Activated T-cell treated with anti-CD3 and anti-CD28 coated beads for 24 hours (primary cell): Measurements from ENCODE around the gene CDK2.

ENCODE experiments used
- DNase-seq: peaks from one replicate; pipeline ENCODE4 v3.0.0-alpha.2; 2020; ENCODE audit warnings: low read depth

CDK2 gene

GRCh38 chr12:56014205-56014604 lies 47.6 kb downstream of the CDK2 start:
- DNase-seq = no peak

GRCh38 chr12:56017181-56017580 lies 50.6 kb downstream of the CDK2 start:
- no peak for DNase-seq

- DNase-seq = no peak
Observed at GRCh38 chr12:56018356-56018755, 51.7 kb downstream of the CDK2 start.

GRCh38 chr12:56020423-56021184 lies 54.0 kb downstream of the CDK2 start, which contains the start of gene IKZF4:
Gene IKZF4, plus strand, starts transcription at chr12:56021043. Its CDS starts 451 bp downstream, at chr12:56021494.
- no peak for DNase-seq

- no peak for DNase-seq
Observed at GRCh38 chr12:56021889-56022497, 55.4 kb downstream of the CDK2 start.
